GM12872 (cell line): Measurements from ENCODE around the gene ICAM1.
A peak's percentile ranks its signal among the peaks of the same experiment; 100 is the strongest.

Source experiments
- CTCF ChIP-seq: IDR thresholded peaks from 3 replicates; pipeline ENCODE4 v1.5.1; 2011; ENCODE audit warnings: low read depth, mild to moderate bottlenecking, low read length, moderate library complexity; ENCODE audit not compliant: insufficient read depth

ICAM1 gene

GRCh38 chr19:10227026-10227971 lies 43.6 kb upstream of the ICAM1 start:
- 0 out of 3 replicates have a peak, but pooled peaks have one; percentile 12 for TF ChIP-seq CTCF

- no peak for TF ChIP-seq CTCF
These were observed 42.5 kb upstream of the ICAM1 start for GRCh38 chr19:10228393-10228792.

- peak; percentile 78 for TF ChIP-seq CTCF
These were observed 42.0 kb upstream of the ICAM1 start for GRCh38 chr19:10228920-10229319.

GRCh38 chr19:10230173-10230860 lies 40.6 kb upstream of the ICAM1 start:
- no peak for TF ChIP-seq CTCF

GRCh38 chr19:10230861-10231611 lies 39.9 kb upstream of the ICAM1 start, which contains the start of gene S1PR2:
TSS of gene S1PR2 (minus strand) at chr19:10231331. CDS start at chr19:10224905, 6,426 bp downstream.
- no peak for TF ChIP-seq CTCF

- TF ChIP-seq CTCF = no peak; the same call in 2 of the 3 replicates
These were observed 39.2 kb upstream of the ICAM1 start for GRCh38 chr19:10231612-10232228.
